Right lobe of liver (tissue), 4 donors: ENCODE data around the gene MEF2C.

Experiments
- CTCF ChIP-seq, 4 donors: fragments of 200-600 bp in 3 of 4; fragments of 450-650 bp in 1 of 4; IDR thresholded peaks; one replicate each; pipeline versions ENCODE4 v1.5.1 to v1.8.0; 2016 to 2022; ENCODE audit warnings: antibody characterized with exemption in 4 of 4, mild to moderate bottlenecking in 2 of 4
- POLR2A ChIP-seq: fragments of 450-650 bp; IDR thresholded peaks from one replicate; pipeline ENCODE4 v1.6.1; 2017; ENCODE audit warnings: antibody characterized with exemption, mild to moderate bottlenecking
- donor health status: DM: no; HTN: no; CAD: no.
- donor health status: DM: no; HTN: no; CAD: no.
- donor health status: DM: no; HTN: yes; CAD: no.

DNA sequence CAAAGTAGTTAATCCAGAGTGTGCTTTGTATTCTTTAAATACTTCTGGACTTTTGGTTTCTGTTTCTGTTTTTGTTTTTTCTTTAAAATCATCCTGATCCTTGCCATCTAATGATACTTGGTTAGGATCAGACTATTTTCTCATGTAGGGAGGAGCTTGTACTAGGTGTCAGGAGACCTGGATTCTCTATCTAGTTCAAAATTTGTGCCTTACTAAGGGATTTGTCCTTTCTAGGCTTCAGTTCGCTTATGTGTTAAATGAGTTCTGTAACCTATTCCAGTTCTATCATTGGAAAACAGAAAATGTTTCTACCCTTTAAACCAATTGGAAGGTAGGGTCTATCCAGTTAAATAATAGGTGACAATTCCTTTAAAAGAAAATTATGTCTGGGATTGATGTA is 3.3 kb upstream of the MEF2C start:
- TF ChIP-seq CTCF (IDR thresholded peaks at IDR 0.05) (no peak), POLR2A (no peak)
